NCI-H128 (cell line): ENCODE measurements around the gene ATP6V1E1.
"Not testable (repeated sequence)": the region's sequence is repeated elsewhere in the genome, so short reads cannot be mapped to it uniquely, and the experiment has no call there.

ENCODE experiments used
- DNase-seq: peaks from one replicate; lab custom pipeline; 2025; ENCODE audit not compliant: unreplicated experiment; lab: John Stamatoyannopoulos, UW

Gene ATP6V1E1

GRCh38 chr22:17583151-17583550, 45.4 kb downstream of the ATP6V1E1 start:
- DNase-seq: no peak

DNA sequence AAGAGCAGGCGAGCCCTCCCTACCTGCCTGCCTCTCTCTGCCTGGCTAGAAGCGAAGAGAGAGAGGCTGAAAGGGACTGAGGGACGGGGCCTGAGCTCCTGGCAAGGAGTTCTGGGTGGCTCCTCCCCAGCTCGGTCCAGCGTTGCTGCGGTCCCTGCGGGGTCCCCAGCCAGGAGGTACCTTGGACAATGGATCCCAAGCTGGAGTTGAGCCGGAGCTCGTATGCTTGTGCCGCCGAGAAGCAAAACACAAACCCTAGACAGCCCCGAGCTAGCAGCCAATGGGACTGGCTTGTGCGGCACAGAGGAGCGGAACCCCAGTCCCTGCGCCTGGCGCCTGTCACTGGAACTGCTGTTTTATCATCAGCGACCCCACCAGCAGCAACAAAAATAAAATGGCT, 46.9 kb downstream of the ATP6V1E1 start:
- DNase-seq: no peak

GRCh38 chr22:17581056-17581455, 47.5 kb downstream of the ATP6V1E1 start:
- DNase-seq: no peak

DNA sequence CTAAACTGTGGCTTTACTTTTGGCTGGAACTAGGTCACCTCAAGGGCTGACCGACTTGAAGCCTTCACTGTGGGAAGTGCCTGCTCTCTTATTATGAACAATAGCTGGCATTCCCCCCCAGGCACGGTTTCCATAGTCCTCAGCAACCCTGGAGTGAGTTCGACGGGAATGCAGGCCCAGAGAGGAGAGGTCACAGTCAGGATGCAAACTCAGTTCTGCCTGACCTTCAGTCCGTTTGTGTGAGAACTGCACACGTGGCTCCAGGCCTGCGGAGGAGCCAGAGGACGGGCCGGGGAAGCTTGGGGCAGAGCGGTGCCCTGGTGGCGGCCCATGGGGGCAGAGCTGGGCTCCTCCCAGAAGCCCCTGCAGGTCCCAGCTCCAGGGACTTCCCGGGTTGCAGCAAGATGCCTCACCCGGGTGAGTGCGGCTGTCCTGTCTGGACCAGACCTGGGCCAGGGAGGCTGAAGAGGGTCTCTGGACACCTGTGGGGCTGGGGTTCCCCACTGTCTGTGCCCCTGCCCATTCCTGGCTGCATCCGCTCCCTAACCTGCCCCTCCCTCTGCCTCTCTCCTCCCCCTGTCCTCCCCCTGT, 48.0 kb downstream of the ATP6V1E1 start:
- DNase-seq: no peak

- DNase-seq: no peak
Measured at GRCh38 chr22:17579535-17579981, 49.0 kb downstream of the ATP6V1E1 start.

DNA sequence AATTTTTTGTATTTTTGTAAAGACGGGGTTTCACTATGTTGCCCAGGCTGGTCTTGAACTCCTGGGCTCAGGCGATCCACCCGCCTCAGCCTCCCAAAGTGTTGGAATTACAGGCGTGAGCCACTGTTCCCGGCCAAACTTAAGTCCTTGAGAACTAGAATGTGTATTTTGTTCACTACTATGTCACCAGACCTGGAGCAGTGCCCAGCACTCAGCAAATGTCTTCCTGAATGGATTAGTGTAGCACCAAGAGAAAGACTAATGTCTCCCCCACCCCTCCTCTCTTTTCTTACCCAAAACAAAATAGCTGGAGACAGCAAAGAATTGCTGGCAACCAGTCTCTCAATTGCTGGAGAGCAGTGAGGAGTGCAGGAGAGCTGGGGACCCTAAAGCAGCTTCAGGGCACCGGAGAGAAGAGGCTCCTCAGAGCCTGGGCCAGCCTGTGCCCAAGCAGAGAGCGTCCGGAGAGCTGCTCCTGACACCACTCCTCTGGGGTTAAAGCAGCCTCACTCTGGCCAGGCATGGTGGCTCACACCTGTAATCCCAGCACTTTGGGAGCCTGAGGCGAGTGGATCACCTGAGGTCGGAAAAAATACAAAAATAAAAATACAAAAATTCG, 50.3 kb downstream of the ATP6V1E1 start:
- no peak for DNase-seq

- no peak for DNase-seq
Measured at GRCh38 chr22:17576470-17576869, 52.1 kb downstream of the ATP6V1E1 start.

DNA sequence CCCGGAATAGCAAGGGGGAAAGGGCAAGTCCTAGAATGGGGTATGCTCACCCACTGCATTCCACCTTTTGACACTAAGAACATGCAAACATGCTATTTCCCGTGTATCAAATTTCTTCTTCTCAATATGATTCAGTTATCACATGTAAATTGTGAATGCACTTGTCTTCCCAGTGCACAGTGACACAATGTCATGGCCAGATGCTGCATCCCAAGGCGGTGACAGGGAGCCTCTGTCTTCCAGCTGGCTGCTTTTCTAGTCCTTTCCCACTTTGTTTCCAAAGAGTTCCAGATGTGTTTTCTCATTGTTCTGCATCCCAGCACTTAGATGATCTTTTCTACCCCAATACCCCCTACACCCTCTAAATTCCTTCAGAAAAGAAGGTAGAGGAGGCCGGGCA, 52.9 kb downstream of the ATP6V1E1 start:
- no peak for DNase-seq

- DNase-seq: no peak
Measured at GRCh38 chr22:17575151-17575550, 53.4 kb downstream of the ATP6V1E1 start.

DNA sequence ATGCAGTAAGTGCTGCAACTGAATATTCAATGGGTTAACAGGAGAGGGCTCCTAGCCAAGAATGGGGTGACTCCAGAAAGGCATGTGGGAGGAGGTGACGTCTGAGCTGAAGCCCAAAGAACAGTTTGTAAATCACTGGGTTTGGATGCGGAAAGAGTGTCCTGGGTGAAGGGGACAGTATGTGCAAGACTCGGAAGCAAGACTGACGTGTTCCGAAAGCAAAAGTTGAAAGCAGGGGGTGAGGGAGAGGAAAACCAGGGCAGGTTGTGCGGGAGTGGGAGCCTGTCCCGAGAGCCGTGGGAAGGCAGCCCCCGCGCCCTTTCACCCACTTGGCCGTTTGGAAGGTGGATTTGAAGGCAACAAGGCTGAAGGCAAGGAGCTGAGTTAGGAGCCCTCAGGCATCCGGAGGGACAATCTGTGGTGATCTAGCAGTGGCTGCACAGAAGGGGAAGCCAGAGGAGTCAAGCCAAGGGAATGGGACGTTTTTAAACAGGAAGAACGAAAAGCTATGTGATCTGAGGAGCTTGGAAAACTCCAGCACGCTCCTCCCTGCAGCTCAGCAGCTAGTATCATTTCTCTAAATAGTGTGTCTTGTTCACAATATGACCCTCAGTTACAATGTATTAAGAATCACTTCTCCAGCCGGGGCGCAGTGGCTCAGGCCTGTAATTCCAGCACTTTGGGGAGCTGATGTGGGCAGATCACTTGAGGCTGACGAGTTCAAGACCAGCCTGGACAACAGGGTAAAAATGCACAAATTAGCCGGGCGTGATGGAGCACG, 57.5 kb downstream of the ATP6V1E1 start:
- no peak for DNase-seq

- DNase-seq: no peak
Measured at GRCh38 chr22:17569971-17570511, 58.5 kb downstream of the ATP6V1E1 start.

DNA sequence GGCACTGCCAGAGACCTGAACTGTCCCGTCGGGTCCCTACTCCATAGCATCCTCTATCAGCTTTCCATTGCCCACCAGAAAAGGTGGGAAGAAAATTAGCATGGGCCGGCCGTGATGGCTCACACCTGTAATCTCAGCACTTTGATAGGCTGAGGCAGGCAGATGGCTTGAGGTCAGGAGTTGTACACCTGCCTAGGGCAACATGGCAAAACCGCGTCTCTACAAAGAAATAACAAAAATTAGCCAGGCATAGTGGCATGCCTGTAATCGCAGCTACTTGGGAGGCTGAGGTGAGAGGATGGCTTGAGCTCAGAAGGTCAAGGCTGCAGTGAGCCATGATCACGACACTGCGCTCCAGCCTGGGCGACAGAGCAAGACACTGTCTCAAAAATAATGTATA, 61.8 kb downstream of the ATP6V1E1 start:
- no peak for DNase-seq

GRCh38 chr22:17566016-17566687, 62.4 kb downstream of the ATP6V1E1 start:
- DNase-seq: not testable (repeated sequence)

DNA sequence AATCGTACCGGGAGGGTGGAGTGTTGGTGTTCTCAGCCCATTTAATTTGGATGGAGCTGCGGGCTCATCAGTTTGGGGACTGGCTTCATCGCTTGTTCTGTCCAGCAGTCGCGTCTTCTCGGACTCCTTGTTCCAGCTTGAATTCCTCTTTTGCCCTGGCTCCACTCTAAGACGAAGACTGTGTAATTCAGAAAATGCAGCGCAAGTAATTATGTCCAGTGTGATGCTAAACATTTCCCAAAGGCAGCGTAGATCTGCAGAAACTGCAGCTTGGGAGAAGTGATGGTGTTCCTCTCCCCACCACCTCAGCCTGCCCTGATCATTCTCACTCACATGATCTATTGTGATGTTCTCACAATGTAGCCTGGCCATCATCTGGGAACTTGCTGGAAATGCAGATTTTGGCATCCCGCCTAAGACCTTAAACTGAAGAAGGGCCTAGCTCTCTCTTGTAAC, 64.6 kb downstream of the ATP6V1E1 start:
- no peak for DNase-seq

GRCh38 chr22:17562906-17563870, 65.4 kb downstream of the ATP6V1E1 start, which contains the start of gene SLC25A18:
Gene SLC25A18 (plus strand): TSS chr22:17563498. CDS start chr22:17579945, 16,447 bp downstream.
- DNase-seq: no peak

GRCh38 chr22:17559188-17559587, 69.4 kb downstream of the ATP6V1E1 start:
- DNase-seq: no peak

DNA sequence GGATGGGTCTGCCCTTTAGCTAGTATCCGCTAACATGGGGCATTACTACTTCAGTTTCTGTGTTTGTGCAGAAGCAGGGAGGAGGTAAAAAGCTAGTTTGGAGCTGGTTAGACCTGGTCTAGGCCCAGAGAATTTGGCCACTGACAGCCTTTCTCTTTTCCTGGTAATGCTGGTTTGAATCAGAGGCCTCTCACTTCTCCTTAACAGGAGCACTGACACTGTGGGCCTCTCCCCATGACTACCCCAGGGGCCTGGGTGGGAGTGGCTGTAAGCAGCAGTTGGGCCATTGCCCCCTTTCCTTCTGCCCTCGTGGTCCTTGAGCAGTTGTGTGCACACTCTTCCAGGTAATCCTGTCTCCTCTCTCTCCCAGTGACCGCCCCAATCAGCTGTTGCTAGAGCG, 73.7 kb downstream of the ATP6V1E1 start:
- no peak for DNase-seq

DNA sequence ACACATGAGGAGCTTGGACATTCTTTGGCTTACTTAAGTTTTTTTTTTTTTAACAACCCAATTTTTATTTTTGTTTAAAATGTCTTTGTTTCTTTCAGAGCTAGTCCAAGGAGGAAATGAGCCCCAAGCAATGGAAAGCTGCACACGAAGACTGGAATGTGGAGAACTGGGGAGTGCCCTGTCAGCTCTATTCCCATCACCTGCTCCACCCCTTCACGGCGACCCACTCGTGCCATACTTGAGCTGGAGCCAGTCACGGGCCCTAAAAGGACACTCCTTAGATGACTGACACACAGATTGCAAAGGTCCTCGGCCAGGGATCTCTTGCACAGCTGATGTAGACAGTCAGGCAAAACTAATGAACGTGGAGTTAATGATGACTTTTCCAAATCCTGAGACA, 75.8 kb downstream of the ATP6V1E1 start:
- no peak for DNase-seq

- no peak for DNase-seq
Measured at GRCh38 chr22:17549655-17550054, 78.9 kb downstream of the ATP6V1E1 start.

- no peak for DNase-seq
Measured at GRCh38 chr22:17549183-17549582, 79.4 kb downstream of the ATP6V1E1 start.
